ENCODE results near the gene ETV2.

GRCh38 chr19:35623327-35624010 is 18.1 kb upstream of the ETV2 start:
- TF ChIP-seq CTCF (conservative IDR thresholded peaks at IDR 0.05; ENCODE audit: low read depth, low read length) = no peak
- TF ChIP-seq EZH2 (IDR thresholded peaks at IDR 0.05; ENCODE audit: borderline replicate concordance, low read depth, low read length, poor library complexity, severe bottlenecking) = no peak
